Epidermal melanocyte (primary cell): ENCODE data around the gene TOR1AIP1.

Experiments
- DNase-seq: peaks from one replicate; pipeline ENCODE4 v3.0.0; 2011; ENCODE audit warnings: low spot score; ENCODE audit not compliant: insufficient read length

TOR1AIP1 gene

DNA sequence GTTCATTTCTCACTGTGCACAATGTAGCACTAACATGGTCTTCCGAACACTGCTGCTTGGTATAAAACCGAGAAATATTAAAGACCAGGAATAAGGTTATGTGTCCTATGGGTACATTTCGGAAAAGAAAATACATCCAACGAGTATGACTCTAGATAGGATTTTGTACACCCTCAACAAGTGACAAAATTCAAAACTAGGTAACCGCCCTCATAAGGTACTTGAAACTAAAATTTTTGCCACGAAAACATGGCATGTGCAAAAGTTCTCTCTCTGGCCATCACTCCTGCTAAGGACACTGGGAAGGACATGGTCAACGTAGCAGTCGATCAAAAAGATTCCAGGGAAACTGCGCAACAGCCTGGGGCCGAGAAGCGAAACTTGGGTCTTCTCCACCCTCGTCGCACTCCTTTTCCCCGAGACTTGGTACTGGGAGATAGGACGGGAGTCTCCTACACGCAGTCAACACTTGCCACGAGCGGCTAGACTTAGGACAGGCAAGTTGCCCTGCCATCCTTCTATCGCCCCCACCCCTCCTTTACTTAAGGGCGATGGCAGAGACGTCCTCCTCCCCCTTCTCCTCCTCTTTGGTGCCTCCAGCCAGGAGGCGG, 338 bp upstream of the TOR1AIP1 start:
- DNase-seq = peak; percentile 79

DNA sequence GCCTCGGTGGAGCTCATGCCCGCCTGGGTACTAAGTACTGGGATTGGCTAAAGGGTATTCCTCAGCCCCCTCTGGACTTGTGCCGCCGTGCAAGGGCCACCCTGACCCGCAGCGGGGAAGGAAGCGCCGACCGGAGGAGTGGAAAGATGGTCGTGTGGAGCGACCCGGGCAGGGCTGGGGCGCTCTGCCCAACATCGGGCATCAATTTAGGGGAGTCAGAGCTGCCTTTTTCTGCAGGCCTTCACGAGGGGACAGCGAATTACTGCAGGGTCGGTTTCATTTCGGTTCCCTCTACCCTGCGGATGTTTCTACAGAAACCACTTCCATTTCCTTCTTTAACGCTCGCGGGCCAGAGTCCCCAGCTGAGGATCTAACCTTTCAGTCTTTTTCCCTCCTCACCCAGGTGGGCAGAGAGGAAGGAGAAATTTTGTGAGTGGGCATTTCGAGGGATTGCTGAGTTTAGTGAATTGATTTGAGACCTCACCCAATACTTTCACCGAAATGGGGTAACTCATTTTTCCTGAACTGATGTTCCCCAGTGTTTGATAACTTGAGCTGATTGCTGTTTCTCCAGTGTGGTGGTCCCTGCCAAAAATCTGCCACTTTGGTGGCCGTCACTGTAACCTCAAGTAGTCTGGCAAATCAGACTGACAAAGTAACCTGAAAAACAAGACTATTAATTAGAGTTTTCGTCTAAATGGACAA, 1.1 kb downstream of the TOR1AIP1 start:
- DNase-seq = no peak

DNA sequence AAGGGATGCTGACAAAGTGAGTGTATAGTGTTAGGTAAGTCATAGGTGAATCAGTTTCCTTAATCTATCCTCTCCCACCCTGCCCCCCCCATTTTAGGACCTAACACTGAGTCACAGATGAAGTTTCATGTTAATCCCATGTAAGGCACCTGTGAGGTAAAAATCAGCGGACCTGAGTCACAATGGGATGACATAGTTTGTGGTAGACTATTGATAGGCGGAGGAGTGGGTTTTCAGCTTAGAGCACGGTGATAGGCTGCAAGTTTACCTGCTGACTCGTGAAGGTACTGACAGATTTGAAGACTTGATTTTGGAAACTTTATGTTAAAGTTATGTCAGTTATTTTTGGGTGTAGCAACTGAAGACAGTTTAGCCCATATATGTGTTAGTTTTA, 1.7 kb downstream of the TOR1AIP1 start:
- DNase-seq = no peak

GRCh38 chr1:179888071-179888470, 6.0 kb downstream of the TOR1AIP1 start:
- no peak for DNase-seq

GRCh38 chr1:179889589-179889988, 7.5 kb downstream of the TOR1AIP1 start:
- DNase-seq = no peak

DNA sequence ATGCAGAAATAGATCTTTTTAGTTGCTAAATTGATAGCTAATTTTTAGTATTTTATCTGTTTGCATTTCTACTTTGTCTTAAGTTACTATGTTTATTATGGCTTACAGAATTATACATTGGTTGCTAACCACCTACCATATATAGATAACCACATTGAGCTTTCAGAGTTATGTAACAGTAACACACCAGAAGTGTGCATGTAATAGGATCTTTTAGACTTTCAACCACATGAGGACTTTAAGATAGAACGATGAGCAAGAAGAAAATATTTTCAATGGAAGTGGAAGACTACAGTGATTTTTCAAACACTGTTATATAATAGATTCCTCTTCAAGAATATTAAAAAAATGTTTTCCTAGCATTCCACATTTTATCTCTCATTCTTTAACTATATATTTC, 28.8 kb downstream of the TOR1AIP1 start:
- DNase-seq = no peak

DNA sequence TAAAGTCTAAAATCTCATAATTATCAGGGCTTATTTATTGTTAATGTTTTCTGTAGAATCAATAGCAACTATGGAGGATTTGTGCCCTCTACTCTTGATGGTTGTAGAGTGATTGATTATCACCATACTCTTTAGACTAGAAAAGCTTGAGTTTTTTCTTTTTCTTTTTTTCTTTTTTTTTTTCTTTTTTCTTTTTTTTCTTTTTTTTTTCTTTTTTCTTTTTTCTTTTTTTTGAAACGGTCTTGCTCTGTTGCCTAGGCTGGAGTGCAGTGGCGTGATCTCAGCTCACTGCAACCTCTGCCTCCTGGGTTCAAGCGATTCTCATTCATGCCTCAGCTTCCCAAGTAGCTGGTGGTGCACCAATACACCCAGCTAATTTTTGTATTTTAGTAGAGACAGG, 29.7 kb downstream of the TOR1AIP1 start:
- DNase-seq = no peak

- no peak for DNase-seq
These were observed 35.7 kb downstream of the TOR1AIP1 start for GRCh38 chr1:179917601-179918429.

DNA sequence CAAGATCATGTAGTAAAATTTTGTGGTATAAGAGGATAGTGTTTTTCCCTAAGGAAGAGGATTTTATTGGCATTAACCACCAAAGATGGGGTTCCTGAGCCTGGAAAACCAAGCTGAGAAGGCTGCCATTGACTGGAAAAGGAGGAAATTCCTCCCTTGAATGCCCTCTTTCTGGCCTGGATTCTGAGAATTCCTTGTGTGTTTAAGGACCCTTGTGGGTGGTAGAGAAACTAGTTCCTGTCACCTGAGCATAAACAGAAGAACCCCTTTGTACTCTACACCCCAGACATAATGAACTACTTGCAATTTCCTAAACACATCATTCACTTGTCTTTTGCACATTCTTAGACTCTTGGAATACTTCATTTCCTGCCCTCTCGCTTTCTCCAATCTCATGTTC, 39.4 kb downstream of the TOR1AIP1 start:
- DNase-seq = no peak

GRCh38 chr1:179921981-179922872, 40.1 kb downstream of the TOR1AIP1 start:
- DNase-seq = no peak

GRCh38 chr1:179923029-179923428, 40.9 kb downstream of the TOR1AIP1 start:
- no peak for DNase-seq

GRCh38 chr1:179924268-179924667, 42.2 kb downstream of the TOR1AIP1 start:
- no peak for DNase-seq

- DNase-seq = no peak
These were observed 43.2 kb downstream of the TOR1AIP1 start for GRCh38 chr1:179925302-179925701.

DNA sequence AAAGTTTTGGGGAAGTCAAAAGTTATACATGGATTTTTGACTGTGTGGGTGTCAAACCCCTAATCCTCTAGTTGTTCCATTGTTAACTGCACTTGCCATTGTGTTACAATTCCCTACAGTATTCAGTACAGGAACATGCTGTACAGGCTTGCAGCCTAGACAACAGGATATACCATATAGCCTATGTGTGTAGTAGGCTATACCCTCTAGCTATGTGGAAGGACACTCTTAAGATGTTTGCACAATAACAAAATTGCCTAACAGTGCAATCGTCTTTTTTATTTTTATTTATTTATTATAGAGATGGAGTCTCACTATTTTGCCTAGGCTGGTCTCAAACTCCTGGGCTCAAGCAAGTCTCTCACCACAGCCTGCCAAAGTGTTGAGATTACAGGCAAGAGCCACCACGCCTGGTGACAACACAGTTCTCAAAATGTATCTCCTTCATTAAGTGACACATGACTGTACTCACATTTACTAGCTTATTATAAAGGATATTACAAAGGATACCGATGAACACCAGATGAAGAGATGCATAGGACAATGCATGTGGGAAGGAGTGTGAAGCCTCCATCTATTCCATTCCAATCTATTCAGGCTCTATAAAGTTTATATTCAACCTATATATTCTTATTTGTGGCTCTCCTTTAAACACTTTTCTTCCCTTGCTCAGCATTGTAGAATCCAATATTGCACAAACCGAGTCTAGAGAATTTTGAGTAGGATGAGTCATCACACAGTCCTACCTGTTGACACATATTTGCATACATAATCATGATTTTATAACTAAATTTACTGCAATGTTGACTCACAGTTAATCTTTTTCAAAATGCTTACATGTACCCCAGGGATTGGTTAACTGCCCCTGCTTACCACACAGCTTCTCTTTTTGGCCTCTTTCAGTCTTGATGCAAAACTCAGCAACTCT, 44.1 kb downstream of the TOR1AIP1 start:
- no peak for DNase-seq

DNA sequence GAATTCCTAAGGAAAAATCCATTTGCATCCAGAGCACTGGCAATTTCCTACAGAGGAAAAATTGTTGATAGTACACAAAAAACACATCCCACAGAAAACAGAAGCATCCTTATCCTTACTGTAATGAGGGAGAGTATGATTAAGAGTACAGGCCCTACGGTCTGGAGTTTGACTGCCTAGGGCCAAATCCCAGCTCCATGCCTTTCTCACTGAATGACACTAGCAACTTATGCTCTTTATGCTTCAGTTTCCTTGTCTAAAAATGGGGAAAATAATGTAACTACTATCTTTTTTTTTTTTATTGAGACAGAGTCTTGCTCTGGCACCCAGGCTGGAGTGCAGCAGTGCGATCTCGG, 44.7 kb downstream of the TOR1AIP1 start:
- no peak for DNase-seq

DNA sequence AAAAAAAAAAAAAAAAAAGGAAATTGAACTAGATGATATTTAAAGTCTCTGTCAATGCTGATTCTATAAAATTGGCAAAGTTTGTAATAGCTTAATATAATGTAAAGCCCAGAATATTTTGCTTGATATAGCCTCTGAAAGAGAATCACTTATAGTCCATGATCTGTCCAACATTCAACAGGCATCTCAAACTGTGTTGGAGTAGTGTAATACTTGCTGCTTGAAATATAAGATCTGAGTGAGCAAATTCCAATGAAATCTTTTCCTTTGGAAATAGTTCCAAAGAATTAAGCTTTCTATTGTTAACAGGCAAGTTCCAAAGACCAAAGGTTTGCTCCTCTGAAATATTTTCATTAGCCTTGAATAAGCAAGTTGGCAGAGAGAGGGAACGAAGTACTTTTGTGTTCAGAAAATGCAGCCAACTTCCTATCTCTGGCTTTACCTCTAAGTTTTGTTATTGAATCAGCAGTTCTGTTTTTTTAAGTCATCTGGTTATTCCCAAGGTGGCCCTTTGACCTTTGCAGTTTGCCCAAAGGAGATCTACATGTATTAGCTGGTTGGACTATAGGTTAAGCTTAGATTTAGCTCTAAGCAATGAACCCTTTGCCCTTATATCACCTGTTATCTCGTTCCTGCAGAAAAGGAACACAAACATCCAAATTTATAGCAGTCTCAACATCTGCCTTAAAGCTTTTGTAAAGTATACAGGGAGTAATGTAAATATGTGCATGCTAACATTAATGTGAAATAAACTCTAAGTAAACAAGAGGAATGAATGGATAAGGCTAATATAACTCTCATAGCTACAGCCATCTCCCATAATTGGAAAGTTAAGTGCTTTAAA, 48.1 kb downstream of the TOR1AIP1 start:
- no peak for DNase-seq

DNA sequence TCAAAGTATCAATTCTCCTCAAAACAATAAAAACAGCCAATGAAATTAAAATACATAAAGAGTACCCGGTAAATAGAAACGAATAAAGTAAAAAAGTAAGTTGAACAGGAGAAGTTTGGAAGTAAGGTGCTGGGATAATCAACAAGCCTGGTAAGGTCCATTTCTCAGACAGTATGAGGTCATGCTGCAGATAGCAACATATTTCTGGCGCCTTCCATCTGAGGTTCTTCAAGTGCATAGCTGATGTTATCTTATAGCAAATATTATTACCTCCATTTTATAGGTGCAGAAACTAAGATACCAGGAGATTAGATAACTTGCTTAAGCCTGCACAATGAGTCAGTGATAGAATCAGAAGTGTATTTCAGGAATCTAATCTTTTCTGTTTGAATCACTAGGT, 48.8 kb downstream of the TOR1AIP1 start:
- no peak for DNase-seq

- no peak for DNase-seq
These were observed 51.1 kb downstream of the TOR1AIP1 start for GRCh38 chr1:179933219-179933618.

- no peak for DNase-seq
These were observed 53.9 kb downstream of the TOR1AIP1 start for GRCh38 chr1:179935909-179936496.
